CD14-positive monocyte (primary cell): Measurements from ENCODE around the gene GLTP. TPM values are rescaled to one million over a fixed set of nuclear protein-coding genes. Genes with fewer than 3 reads are reported as not detected.

Experiments
- DNase-seq, 3 donors: peaks; one replicate each; pipeline ENCODE4 v3.0.0-alpha.2; 2011 to 2022
- H2AFZ ChIP-seq: 2 replicates; pipeline ENCODE4 v1.6.0; 2012; ENCODE audit warnings: mild to moderate bottlenecking, low read depth, low read length, inconsistent platforms; ENCODE audit not compliant: insufficient read depth, poor library complexity, severe bottlenecking
- H3K27ac ChIP-seq, 2 donors: 1 replicate in 1 of 2; 2 replicates in 1 of 2; pipeline ENCODE4 v1.5.1; 2012 to 2013; ENCODE audit warnings: low read length in 2 of 2, control low read depth in 1 of 2, inconsistent platforms in 1 of 2, low read depth in 1 of 2, mild to moderate bottlenecking in 1 of 2
- H3K27me3 ChIP-seq, 2 donors: one replicate each; pipeline versions ENCODE4 v1.6.0 to v1.6.1; 2011 to 2013; ENCODE audit warnings: low read length in 2 of 2; ENCODE audit not compliant: control insufficient read depth in 2 of 2, insufficient read depth in 2 of 2
- H3K36me3 ChIP-seq, 2 donors: replicated peaks in 1 of 2; 1 replicate in 1 of 2; 2 replicates in 1 of 2; pipeline versions ENCODE4 v1.5.1 to v1.6.1; 2012 to 2013; ENCODE audit warnings: low read length in 2 of 2, control low read depth in 1 of 2, inconsistent platforms in 1 of 2, mild to moderate bottlenecking in 1 of 2; ENCODE audit not compliant: insufficient read depth in 2 of 2, control insufficient read depth in 1 of 2
- H3K4me1 ChIP-seq, 2 donors: 1 replicate in 1 of 2; 2 replicates in 1 of 2; pipeline versions ENCODE4 v1.5.1 to v1.6.1; 2012 to 2013; ENCODE audit warnings: low read length in 2 of 2, control low read depth in 1 of 2, inconsistent platforms in 1 of 2, mild to moderate bottlenecking in 1 of 2, moderate library complexity in 1 of 2; ENCODE audit not compliant: insufficient read depth in 2 of 2, control insufficient read depth in 1 of 2
- H3K4me2 ChIP-seq: replicated peaks from 2 replicates; pipeline ENCODE3; 2012; ENCODE audit warnings: low read length, moderate library complexity, mild to moderate bottlenecking; ENCODE audit not compliant: poor library complexity, severe bottlenecking; ENCODE audit errors: extremely low read depth
- H3K4me3 ChIP-seq, 3 experiments: fragments of 200-600 bp in 1 of 3; sonication (generic) in 1 of 3; replicated peaks in 1 of 3; 1 replicate in 2 of 3; 2 replicates in 1 of 3; pipeline ENCODE4 v1.5.1; 2011 to 2013; ENCODE audit warnings: low read length in 3 of 3, mild to moderate bottlenecking in 3 of 3, control low read depth in 2 of 3, low read depth in 2 of 3, inconsistent platforms in 1 of 3, moderate library complexity in 1 of 3
- H3K79me2 ChIP-seq: 2 replicates; pipeline ENCODE4 v1.6.0; 2012; ENCODE audit warnings: mild to moderate bottlenecking, control low read depth, inconsistent platforms, low read length, moderate library complexity; ENCODE audit not compliant: insufficient read depth
- H3K9ac ChIP-seq: 2 replicates; pipeline ENCODE4 v1.6.0; 2017; ENCODE audit warnings: low read length, mild to moderate bottlenecking; ENCODE audit not compliant: insufficient read depth, poor library complexity, severe bottlenecking
- H3K9me3 ChIP-seq, 2 donors: replicated peaks in 1 of 2; 1 replicate in 1 of 2; 2 replicates in 1 of 2; pipeline versions ENCODE4 v1.5.1 to v1.6.1; 2012 to 2013; ENCODE audit warnings: low read length in 2 of 2, control low read depth in 1 of 2; ENCODE audit not compliant: control insufficient read depth in 1 of 2, insufficient read depth in 1 of 2
- H4K20me1 ChIP-seq: 2 replicates; pipeline ENCODE4 v1.6.0; 2012; ENCODE audit warnings: mild to moderate bottlenecking, low read length, control low read depth, moderate library complexity; ENCODE audit not compliant: insufficient read depth
- H3K27ac Mint-ChIP-seq, 7 donors: one replicate each; pipeline ENCODE4 v1.8.0; 2020; ENCODE audit warnings: mild to moderate bottlenecking in 7 of 7, mixed read lengths in 7 of 7, moderate library complexity in 6 of 7, inconsistent platforms in 2 of 7
- H3K27me3 Mint-ChIP-seq, 3 donors: one replicate each; pipeline ENCODE4 v1.8.0; 2021 to 2022; ENCODE audit warnings: low read depth in 3 of 3, mild to moderate bottlenecking in 3 of 3, mixed read lengths in 3 of 3, moderate library complexity in 3 of 3, inconsistent platforms in 1 of 3
- H3K36me3 Mint-ChIP-seq, 2 donors: one replicate each; pipeline ENCODE4 v1.8.0; 2020; ENCODE audit warnings: mixed read lengths in 2 of 2, inconsistent platforms in 1 of 2, mild to moderate bottlenecking in 1 of 2
- H3K4me1 Mint-ChIP-seq: one replicate; pipeline ENCODE4 v1.8.0; 2020; ENCODE audit warnings: mild to moderate bottlenecking, mixed read lengths
- H3K4me3 Mint-ChIP-seq, 2 donors: one replicate each; pipeline ENCODE4 v1.8.0; 2020; ENCODE audit warnings: mild to moderate bottlenecking in 2 of 2, mixed read lengths in 2 of 2, moderate library complexity in 1 of 2
- H3K9me3 Mint-ChIP-seq, 7 donors: one replicate each; pipeline ENCODE4 v1.8.0; 2020 to 2022; ENCODE audit warnings: mixed read lengths in 7 of 7, mild to moderate bottlenecking in 6 of 7, moderate library complexity in 6 of 7, inconsistent platforms in 2 of 7
- CTCF ChIP-seq: fragments of 200-600 bp; IDR thresholded peaks from one replicate; pipeline ENCODE4 v1.8.0; 2022; ENCODE audit warnings: antibody characterized with exemption, mild to moderate bottlenecking
- WGBS: methylation state at CpG from one replicate; pipeline ENCODE4 v1.1.5; 2013; ENCODE audit warnings: missing lambda C conversion rate; ENCODE audit not compliant: insufficient coverage; 5-methylcytosine and 5-hydroxymethylcytosine counted together
- intact Hi-C, 2 donors: fragments of 100-400 bp; cut with micrococcal nuclease; formaldehyde crosslinking; loops; one replicate each; pipeline versions ENCODE4 v1.15.0 to v1.15.1; 2023
- polyA plus RNA-seq, 3 donors: library from polyadenylated mRNA; depleted of rRNA in 1 of 3; unstranded in 2 of 3; stranded (reverse) in 1 of 3; fragments of 300-500 nt in 2 of 3; fragments of >200 nt in 1 of 3; fragmentation: Illumina TruSeq in 2 of 3; gene quantifications; 1 replicate in 2 of 3; 2 replicates in 1 of 3; pipeline ENCODE4 v1.2.3, GENCODE V29; 2012 to 2021

Gene GLTP
- polyA plus RNA-seq, 3 donors, result 46.2 to 65.9 (median 51.7) TPM

GRCh38 chr12:109890620-109891170 lies 10.4 kb upstream of the GLTP start:
- peaks cover 3 to 8% of the 10 kb centered on the region in 2 donors for H3K36me3 Mint-ChIP-seq
- H3K27me3 ChIP-seq, result no peaks in the 10 kb centered on the region
- H3K4me2 ChIP-seq, result no peak overlapping the region
- H4K20me1 ChIP-seq, result no peaks in the 10 kb centered on the region
- H3K27me3 Mint-ChIP-seq, result peaks cover 0 to 2% (median 0%) of the 10 kb centered on the region in 3 donors
- H3K27ac Mint-ChIP-seq, result peak overlapping the region in 6 of 7 donors; percentile 9 to 99 (median 41)
- H3K36me3 ChIP-seq, result no peaks in the 10 kb centered on the region
- H3K9ac ChIP-seq, result no peak overlapping the region
- peaks cover 0 to 6% (median 2%) of the 10 kb centered on the region in 7 donors for H3K9me3 Mint-ChIP-seq
- H3K27ac ChIP-seq, result peak overlapping the region in 1 of 2 donors; percentile 55
- intact Hi-C loops, result no loop called here
- no peak for TF ChIP-seq CTCF
- peaks cover 67% of the 10 kb centered on the region for H3K4me1 Mint-ChIP-seq
- no peak overlapping the region for H3K4me3 Mint-ChIP-seq
- no peaks in the 10 kb centered on the region for H3K9me3 ChIP-seq
- H3K79me2 ChIP-seq, result no peaks in the 10 kb centered on the region
- H3K4me1 ChIP-seq, result peaks cover 62 to 70% of the 10 kb centered on the region in 2 donors
- no peak overlapping the region for H2AFZ ChIP-seq
- WGBS, result 96% methylated on average over 7 of the region's 13 CpGs
- no peak for DNase-seq
- H3K4me3 ChIP-seq, result no peak overlapping the region

- Mint-ChIP-seq H3K4me3 (peak overlapping the region; percentile 48 to 80), H3K27me3 (peaks cover 0 to 2% (median 0%) of the 10 kb centered on the region in 3 donors), H3K36me3 (peaks cover 1 to 5% of the 10 kb centered on the region in 2 donors), H3K4me1 (peaks cover 73% of the 10 kb centered on the region), H3K9me3 (peaks cover 0 to 3% (median 0%) of the 10 kb centered on the region in 7 donors), H3K27ac (peak overlapping the region; percentile 97 to 100 (median 99))
- Histone ChIP-seq H4K20me1 (no peaks in the 10 kb centered on the region), H3K27ac (peak overlapping the region; percentile 95 to 97), H3K27me3 (no peaks in the 10 kb centered on the region), H3K4me3 (peak overlapping the region; percentile 16 to 63 (median 29)), H3K9me3 (no peaks in the 10 kb centered on the region), H2AFZ (peak overlapping the region; percentile 66), H3K4me1 (peaks cover 62 to 76% of the 10 kb centered on the region in 2 donors), H3K79me2 (no peaks in the 10 kb centered on the region), H3K4me2 (peak overlapping the region; percentile 71), H3K9ac (peak overlapping the region; percentile 71), H3K36me3 (no peaks in the 10 kb centered on the region)
- DNase-seq, result peak; percentile 86 to 93 (median 93)
- intact Hi-C loops, result loop anchor here in 1 of 2 donors (10.0 kb wide), 1 partner anchor 84 kb away; no protein-coding TSS in a partner anchor
- no peak for TF ChIP-seq CTCF
- no CpG with 5 or more reads among the region's 12 CpGs for WGBS
Measured at GRCh38 chr12:109888179-109889020, 8.1 kb upstream of the GLTP start.
